ENCODE data around the gene KCNJ14.
"Not testable (repeated sequence)": the region's sequence is repeated elsewhere in the genome, so short reads cannot be mapped to it uniquely, and the experiment has no call there.

KCNJ14 gene

DNA sequence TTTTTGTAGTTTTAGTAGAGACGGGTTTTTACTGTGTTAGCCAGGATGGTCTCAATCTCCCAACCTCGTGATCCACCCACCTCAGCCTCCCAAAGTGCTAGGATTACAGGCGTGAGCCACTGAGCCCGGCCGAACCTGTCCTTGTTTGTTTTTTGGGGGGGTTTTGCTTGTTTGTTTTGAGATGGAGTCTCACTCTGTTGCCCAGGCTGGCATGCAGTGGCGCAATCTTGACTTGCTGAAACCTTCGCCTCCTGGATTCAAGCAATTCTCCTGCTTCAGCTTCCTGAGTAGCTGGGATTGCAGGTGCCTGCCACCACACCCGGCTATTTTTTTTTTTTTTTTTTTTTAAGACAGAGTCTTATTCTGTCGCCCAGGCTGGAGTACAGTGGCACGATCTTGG, 31.3 kb downstream of the KCNJ14 start:
- DNase-seq (ENCODE audit: low read depth in 1 of 2, low spot score in 1 of 2) = not testable (repeated sequence)

GRCh38 chr19:48487544-48487943, 32.2 kb downstream of the KCNJ14 start:
- DNase-seq (ENCODE audit: low read depth in 1 of 2, low spot score in 1 of 2) = no peak

DNA sequence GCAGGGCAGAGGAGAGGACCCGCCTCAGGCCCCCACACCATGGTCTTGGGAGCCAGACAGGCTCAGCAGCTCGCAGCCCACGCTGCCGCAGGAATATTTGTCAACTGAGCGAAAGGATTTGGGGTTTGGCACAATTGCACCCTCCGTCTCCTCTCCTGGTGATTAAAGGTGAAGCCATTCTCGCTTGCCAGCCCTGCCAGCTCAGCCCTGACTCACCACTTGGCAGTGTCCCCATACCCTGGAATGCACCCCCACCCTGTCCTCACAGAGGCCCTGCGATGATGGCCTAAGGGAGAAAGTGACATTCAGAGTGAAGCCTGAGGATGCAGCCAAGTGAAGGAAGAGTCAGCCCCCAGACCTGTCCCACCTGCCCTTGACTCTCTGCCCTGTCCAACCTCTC, 32.6 kb downstream of the KCNJ14 start:
- DNase-seq (ENCODE audit: low read depth in 1 of 2, low spot score in 1 of 2) = no peak

GRCh38 chr19:48488478-48488877, 33.1 kb downstream of the KCNJ14 start:
- not testable (repeated sequence) for DNase-seq (ENCODE audit: low read depth in 1 of 2, low spot score in 1 of 2)

GRCh38 chr19:48489608-48490216, 34.3 kb downstream of the KCNJ14 start:
- DNase-seq (ENCODE audit: low read depth in 1 of 2, low spot score in 1 of 2) = peak; percentile 60 to 78

DNA sequence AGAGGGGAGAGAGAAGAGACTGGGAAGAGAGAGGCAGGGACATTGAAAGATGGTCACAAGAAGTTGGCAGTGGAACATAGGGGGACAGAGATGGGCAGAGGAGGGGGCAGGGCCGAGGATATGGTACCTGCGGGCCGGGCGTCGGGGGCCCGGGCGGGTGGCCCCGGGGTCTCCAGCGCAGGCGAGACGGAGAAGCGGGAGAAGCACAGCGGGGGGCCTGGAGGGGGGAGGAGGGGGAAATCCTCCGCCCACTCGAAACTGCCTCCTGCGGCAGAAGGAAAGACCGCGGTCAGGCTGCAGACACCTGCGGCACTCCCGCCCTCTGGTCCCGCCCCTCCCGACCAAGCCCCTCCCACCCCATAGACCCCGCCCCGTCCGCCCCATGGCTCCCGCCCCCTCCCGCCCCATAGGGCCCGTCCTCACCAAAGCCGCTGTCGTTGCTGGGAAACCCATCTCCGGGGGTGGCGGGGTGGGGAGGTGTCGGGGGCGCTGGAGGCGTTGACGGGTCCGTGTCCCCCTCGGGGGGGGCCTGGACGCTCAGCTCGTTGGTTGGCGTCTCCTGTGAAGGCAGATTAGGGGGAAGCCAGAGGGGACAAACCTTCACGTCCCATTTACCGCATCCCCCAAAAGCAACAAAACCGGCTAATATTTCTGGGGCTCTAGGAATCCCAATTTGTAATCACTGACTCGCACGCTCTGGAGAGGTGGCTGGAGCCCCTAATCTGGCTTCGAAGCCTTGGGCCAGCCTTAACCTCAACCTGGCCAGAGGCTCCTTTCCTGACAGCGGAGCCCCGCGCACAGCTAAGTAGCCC, 35.8 kb downstream of the KCNJ14 start:
- DNase-seq (ENCODE audit: low read depth in 1 of 2, low spot score in 1 of 2) = peak in 1 of 2 donors; percentile 42

- no peak for DNase-seq (ENCODE audit: low read depth in 1 of 2, low spot score in 1 of 2)
These were observed 36.4 kb downstream of the KCNJ14 start for GRCh38 chr19:48491793-48492123.

DNA sequence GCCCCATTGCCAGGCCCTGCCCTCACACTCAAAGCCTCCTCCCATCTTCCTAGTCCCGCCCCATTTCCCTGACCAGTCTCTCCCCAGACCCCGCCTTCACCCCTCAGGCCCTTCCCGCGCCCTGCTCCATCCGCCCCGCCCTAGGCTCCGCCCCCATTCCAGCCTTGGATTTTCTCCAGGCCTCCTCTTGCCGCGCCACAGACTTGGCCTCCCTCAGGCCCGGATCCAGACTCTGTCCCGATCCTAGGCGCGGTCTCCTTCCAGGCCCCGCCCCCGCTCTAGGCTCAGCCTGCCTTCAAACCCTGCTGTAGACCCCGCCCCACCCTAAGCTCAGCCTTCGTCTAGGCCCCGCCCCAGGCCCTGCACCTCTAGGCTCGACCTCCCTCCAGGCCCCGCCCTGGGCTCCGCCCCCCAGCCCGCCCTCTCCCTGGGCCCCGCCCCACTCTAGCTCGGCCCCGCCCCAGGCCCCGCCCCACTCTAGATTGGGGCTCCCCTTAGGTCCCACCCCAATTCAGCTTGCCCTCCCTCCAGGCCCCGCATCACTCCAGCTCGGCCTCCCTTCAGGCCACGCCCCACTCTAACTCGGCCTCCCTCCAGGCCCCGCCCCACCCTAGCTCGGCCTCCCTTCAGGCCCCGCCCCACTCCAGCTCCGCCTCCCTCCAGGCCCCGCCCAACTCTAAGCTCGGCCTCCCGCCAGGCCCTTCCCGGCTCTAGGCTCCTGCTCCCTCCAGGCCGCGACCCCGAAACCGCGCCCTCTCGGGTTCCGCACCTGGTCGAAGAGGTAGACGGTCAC, 37.7 kb downstream of the KCNJ14 start:
- DNase-seq (ENCODE audit: low read depth in 1 of 2, low spot score in 1 of 2) = peak; percentile 56 to 73

DNA sequence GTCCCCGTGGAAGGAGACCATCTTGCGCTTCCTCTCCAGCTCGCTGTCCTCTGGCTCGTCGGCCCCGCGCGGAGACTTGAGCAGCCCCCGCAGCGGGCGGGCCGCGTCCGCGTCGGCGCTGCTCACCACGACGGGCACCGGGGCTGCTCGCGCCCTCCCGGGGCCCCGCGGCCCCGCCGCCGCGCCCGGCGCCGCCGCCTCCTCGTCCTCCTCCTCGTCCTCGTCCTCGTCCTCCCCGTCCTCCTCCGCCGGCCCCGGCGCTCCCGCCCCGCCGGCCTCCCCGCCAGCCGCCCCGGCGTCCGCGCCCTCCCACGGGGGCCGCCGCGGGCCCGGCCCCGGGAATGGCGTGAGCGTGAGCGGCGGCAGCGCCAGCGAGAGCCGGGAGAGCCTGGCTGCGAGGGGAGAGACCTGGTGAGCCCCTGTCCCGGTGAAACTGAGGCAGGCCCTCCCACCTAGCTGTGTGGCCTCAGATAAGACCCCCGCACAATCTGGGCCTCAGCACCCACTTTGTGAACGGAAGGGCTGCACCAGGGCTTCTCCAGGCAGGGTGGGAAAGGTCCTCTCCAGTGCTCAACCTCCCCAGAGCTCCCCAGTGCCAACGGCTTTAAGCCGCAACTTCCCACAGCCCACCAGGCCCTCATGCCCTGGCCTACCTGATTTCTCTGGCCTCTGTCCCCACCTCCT, 38.5 kb downstream of the KCNJ14 start:
- no peak for DNase-seq (ENCODE audit: low read depth in 1 of 2, low spot score in 1 of 2)

DNA sequence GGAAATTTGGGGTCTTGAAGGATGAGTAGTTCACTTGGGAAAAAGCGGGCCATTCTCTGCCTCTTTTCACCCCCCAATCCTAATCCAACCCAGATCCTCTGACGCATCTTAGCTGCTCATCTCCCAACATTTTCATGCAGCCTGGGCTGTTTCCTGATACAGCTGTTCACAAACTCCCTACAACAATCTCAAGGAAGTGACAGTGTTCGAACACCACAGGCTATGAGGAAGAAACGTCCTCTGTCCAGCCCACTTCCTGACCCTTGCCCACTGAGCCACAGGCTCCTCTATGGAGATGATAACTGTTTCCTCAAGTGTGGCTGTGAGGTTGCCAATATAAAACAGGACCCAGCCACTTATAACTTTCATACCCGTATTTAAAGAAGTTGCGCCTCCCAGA, 40.0 kb downstream of the KCNJ14 start:
- DNase-seq (ENCODE audit: low read depth in 1 of 2, low spot score in 1 of 2) = no peak

DNA sequence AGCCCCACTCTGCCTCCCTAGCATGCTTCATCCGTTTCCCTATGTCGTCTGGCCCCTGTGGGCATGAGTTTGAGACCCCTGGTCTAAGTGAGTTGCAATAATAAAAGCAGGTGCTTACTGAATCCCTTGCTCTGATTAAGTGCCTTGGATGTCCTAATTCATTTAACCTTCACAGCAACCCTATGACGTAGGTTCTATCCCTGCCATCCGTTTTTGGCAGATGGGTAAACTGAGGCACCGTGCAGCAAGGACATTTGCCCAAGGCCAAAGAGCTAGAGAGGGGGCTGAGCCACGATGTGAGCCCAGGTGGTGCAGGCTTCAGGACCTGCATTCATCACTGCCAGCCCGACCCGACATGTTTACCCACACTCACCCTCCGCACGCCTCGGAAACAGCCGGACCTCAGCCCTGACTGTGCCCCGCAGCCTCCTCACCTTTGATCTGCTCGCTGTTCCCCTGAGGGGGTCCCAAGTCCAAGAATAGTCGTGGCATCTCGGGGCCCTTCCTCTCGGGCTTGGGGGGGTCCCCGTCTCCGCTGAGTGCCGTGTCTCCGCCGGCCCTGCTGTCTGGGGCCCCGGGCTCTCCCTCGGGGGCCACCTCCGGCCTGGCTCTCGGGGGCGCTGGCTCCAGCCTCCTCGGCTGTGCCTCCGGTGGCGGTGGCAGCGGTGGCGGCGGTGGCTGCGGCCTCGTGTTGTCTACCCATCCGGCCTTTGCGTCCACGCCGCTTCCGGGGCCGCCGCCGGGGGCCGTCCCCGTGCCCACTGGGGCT, 41.8 kb downstream of the KCNJ14 start:
- DNase-seq (ENCODE audit: low read depth in 1 of 2, low spot score in 1 of 2) = no peak

DNA sequence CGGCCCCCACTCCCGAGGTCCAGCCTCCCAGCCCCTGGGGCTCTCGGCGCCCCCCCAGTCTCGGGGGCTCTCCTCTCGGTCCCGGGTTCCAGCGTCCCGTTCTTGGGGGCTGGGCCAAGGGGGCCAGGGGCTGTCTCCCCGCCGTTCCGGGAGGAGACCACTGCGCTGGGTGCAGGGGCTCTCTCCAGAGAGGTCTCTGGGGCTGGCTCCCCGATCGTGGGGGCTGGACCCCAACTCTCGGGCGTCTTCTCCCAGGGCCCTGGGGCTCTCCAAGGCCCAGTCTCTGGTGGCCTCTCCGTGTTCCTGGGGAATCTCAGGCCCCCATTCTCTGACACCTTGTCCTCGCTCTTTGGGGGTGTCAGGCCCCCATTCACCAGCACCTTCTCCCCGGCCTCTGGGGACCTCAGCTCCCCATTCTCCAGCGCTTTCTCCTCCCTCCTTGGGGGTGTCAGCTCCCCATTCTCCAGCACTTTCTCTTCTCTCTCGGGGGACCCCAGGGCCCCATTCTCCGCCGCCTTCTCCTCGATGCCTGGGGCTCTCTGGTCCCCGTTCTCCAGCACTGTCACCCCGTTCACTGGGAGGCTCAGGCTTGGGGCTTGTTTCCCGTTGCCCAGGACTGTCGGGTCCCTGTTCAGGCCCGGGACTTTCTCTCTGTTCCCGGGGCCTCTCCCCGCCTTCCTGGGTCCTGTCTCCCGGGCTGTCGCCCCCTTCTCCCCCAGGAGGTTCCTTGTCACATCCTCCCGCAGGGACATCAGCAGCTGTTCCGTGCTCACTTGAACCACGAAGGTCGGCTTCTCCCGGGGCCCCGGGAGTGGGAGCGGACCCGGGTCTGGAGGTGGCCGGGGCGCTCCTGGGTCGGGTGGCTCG, 42.6 kb downstream of the KCNJ14 start:
- no peak for DNase-seq (ENCODE audit: low read depth in 1 of 2, low spot score in 1 of 2)

GRCh38 chr19:48498595-48499311, 43.4 kb downstream of the KCNJ14 start:
- no peak for DNase-seq (ENCODE audit: low read depth in 1 of 2, low spot score in 1 of 2)

DNA sequence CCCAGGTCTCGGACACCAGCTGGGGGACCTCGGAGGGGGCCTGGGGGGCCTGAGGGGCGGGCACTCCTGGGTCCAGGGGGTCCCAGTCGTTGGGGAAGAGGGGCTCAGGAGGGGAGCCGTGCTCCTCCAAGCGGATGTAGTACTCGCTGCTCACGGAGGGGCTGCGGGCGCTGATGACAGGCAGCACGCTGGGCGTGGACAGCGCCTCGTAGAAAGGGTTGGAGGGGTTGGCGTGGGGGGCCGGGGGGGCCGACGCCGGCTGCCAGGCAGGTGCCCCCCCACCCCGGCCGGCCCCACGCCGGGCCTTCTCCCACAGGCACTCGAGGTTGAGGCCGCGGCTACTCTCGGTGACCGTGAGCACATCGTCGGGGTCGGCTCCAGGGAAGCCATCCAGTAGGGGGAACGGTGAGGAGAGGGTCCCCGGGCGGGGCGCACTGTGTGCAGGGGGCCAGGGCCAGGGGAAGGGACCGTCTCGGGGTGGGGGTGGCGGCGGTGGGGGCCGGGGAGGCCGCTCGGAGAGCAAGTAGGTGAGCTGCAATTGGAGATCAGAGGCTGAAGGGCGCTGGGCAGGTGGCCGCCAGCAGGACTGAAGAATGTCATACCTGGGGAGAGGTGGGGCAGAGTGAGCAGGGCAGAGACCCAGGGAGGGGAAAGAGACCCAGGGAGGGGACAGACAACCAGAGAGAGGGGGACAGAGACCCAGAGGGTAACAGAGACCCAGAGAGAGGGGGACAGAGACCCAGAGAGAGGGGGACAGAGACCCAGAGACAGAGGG, 44.1 kb downstream of the KCNJ14 start:
- no peak for DNase-seq (ENCODE audit: low read depth in 1 of 2, low spot score in 1 of 2)

GRCh38 chr19:48500830-48501493, 45.6 kb downstream of the KCNJ14 start:
- DNase-seq (ENCODE audit: low read depth in 1 of 2, low spot score in 1 of 2) = no peak

GRCh38 chr19:48501494-48502349, 46.3 kb downstream of the KCNJ14 start:
- DNase-seq (ENCODE audit: low read depth in 1 of 2, low spot score in 1 of 2) = peak; percentile 43 to 57
